ENCODE results near the gene AMIGO1.
A peak's percentile ranks its signal among the peaks of the same experiment; 100 is the strongest.

- TF ChIP-seq CTCF (IDR thresholded peaks at IDR 0.05; ENCODE audit: insufficient read depth, low read length, poor library complexity, severe bottlenecking) (peak; percentile 22), EZH2phosphoT487 (conservative IDR thresholded peaks at IDR 0.05; ENCODE audit: low read length) (no peak)
Observed at GRCh38 chr1:109499661-109500536, 9.6 kb downstream of the AMIGO1 start.
